CD14-positive monocyte (primary cell): Measurements from ENCODE around the gene RBMS1. TPM values are rescaled to one million over a fixed set of nuclear protein-coding genes. Genes with fewer than 3 reads are reported as not detected.

Experiments used
- DNase-seq, 3 donors: peaks; one replicate each; pipeline ENCODE4 v3.0.0-alpha.2; 2011 to 2022
- H2AFZ ChIP-seq: 2 replicates; pipeline ENCODE4 v1.6.0; 2012; ENCODE audit warnings: mild to moderate bottlenecking, low read depth, low read length, inconsistent platforms; ENCODE audit not compliant: insufficient read depth, poor library complexity, severe bottlenecking
- H3K27ac ChIP-seq, 2 donors: 1 replicate in 1 of 2; 2 replicates in 1 of 2; pipeline ENCODE4 v1.5.1; 2012 to 2013; ENCODE audit warnings: low read length in 2 of 2, control low read depth in 1 of 2, inconsistent platforms in 1 of 2, low read depth in 1 of 2, mild to moderate bottlenecking in 1 of 2
- H3K27me3 ChIP-seq, 2 donors: one replicate each; pipeline versions ENCODE4 v1.6.0 to v1.6.1; 2011 to 2013; ENCODE audit warnings: low read length in 2 of 2; ENCODE audit not compliant: control insufficient read depth in 2 of 2, insufficient read depth in 2 of 2
- H3K36me3 ChIP-seq, 2 donors: replicated peaks in 1 of 2; 1 replicate in 1 of 2; 2 replicates in 1 of 2; pipeline versions ENCODE4 v1.5.1 to v1.6.1; 2012 to 2013; ENCODE audit warnings: low read length in 2 of 2, control low read depth in 1 of 2, inconsistent platforms in 1 of 2, mild to moderate bottlenecking in 1 of 2; ENCODE audit not compliant: insufficient read depth in 2 of 2, control insufficient read depth in 1 of 2
- H3K4me1 ChIP-seq, 2 donors: 1 replicate in 1 of 2; 2 replicates in 1 of 2; pipeline versions ENCODE4 v1.5.1 to v1.6.1; 2012 to 2013; ENCODE audit warnings: low read length in 2 of 2, control low read depth in 1 of 2, inconsistent platforms in 1 of 2, mild to moderate bottlenecking in 1 of 2, moderate library complexity in 1 of 2; ENCODE audit not compliant: insufficient read depth in 2 of 2, control insufficient read depth in 1 of 2
- H3K4me2 ChIP-seq: replicated peaks from 2 replicates; pipeline ENCODE3; 2012; ENCODE audit warnings: low read length, moderate library complexity, mild to moderate bottlenecking; ENCODE audit not compliant: poor library complexity, severe bottlenecking; ENCODE audit errors: extremely low read depth
- H3K4me3 ChIP-seq, 3 experiments: fragments of 200-600 bp in 1 of 3; sonication (generic) in 1 of 3; replicated peaks in 1 of 3; 1 replicate in 2 of 3; 2 replicates in 1 of 3; pipeline ENCODE4 v1.5.1; 2011 to 2013; ENCODE audit warnings: low read length in 3 of 3, mild to moderate bottlenecking in 3 of 3, control low read depth in 2 of 3, low read depth in 2 of 3, inconsistent platforms in 1 of 3, moderate library complexity in 1 of 3
- H3K79me2 ChIP-seq: 2 replicates; pipeline ENCODE4 v1.6.0; 2012; ENCODE audit warnings: mild to moderate bottlenecking, control low read depth, inconsistent platforms, low read length, moderate library complexity; ENCODE audit not compliant: insufficient read depth
- H3K9ac ChIP-seq: 2 replicates; pipeline ENCODE4 v1.6.0; 2017; ENCODE audit warnings: low read length, mild to moderate bottlenecking; ENCODE audit not compliant: insufficient read depth, poor library complexity, severe bottlenecking
- H3K9me3 ChIP-seq, 2 donors: replicated peaks in 1 of 2; 1 replicate in 1 of 2; 2 replicates in 1 of 2; pipeline versions ENCODE4 v1.5.1 to v1.6.1; 2012 to 2013; ENCODE audit warnings: low read length in 2 of 2, control low read depth in 1 of 2; ENCODE audit not compliant: control insufficient read depth in 1 of 2, insufficient read depth in 1 of 2
- H4K20me1 ChIP-seq: 2 replicates; pipeline ENCODE4 v1.6.0; 2012; ENCODE audit warnings: mild to moderate bottlenecking, low read length, control low read depth, moderate library complexity; ENCODE audit not compliant: insufficient read depth
- H3K27ac Mint-ChIP-seq, 7 donors: one replicate each; pipeline ENCODE4 v1.8.0; 2020; ENCODE audit warnings: mild to moderate bottlenecking in 7 of 7, mixed read lengths in 7 of 7, moderate library complexity in 6 of 7, inconsistent platforms in 2 of 7
- H3K27me3 Mint-ChIP-seq, 3 donors: one replicate each; pipeline ENCODE4 v1.8.0; 2021 to 2022; ENCODE audit warnings: low read depth in 3 of 3, mild to moderate bottlenecking in 3 of 3, mixed read lengths in 3 of 3, moderate library complexity in 3 of 3, inconsistent platforms in 1 of 3
- H3K36me3 Mint-ChIP-seq, 2 donors: one replicate each; pipeline ENCODE4 v1.8.0; 2020; ENCODE audit warnings: mixed read lengths in 2 of 2, inconsistent platforms in 1 of 2, mild to moderate bottlenecking in 1 of 2
- H3K4me1 Mint-ChIP-seq: one replicate; pipeline ENCODE4 v1.8.0; 2020; ENCODE audit warnings: mild to moderate bottlenecking, mixed read lengths
- H3K4me3 Mint-ChIP-seq, 2 donors: one replicate each; pipeline ENCODE4 v1.8.0; 2020; ENCODE audit warnings: mild to moderate bottlenecking in 2 of 2, mixed read lengths in 2 of 2, moderate library complexity in 1 of 2
- H3K9me3 Mint-ChIP-seq, 7 donors: one replicate each; pipeline ENCODE4 v1.8.0; 2020 to 2022; ENCODE audit warnings: mixed read lengths in 7 of 7, mild to moderate bottlenecking in 6 of 7, moderate library complexity in 6 of 7, inconsistent platforms in 2 of 7
- WGBS: methylation state at CpG from one replicate; pipeline ENCODE4 v1.1.5; 2013; ENCODE audit warnings: missing lambda C conversion rate; ENCODE audit not compliant: insufficient coverage; 5-methylcytosine and 5-hydroxymethylcytosine counted together
- intact Hi-C, 2 donors: fragments of 100-400 bp; cut with micrococcal nuclease; formaldehyde crosslinking; loops; one replicate each; pipeline versions ENCODE4 v1.15.0 to v1.15.1; 2023
- polyA plus RNA-seq, 3 donors: library from polyadenylated mRNA; depleted of rRNA in 1 of 3; unstranded in 2 of 3; stranded (reverse) in 1 of 3; fragments of 300-500 nt in 2 of 3; fragments of >200 nt in 1 of 3; fragmentation: Illumina TruSeq in 2 of 3; gene quantifications; 1 replicate in 2 of 3; 2 replicates in 1 of 3; pipeline ENCODE4 v1.2.3, GENCODE V29; 2012 to 2021
- TF ChIP-seq, protein P1 (sequence below): fragments of 200-600 bp; IDR thresholded peaks from one replicate; pipeline ENCODE4 v1.8.0; 2022; ENCODE audit warnings: antibody characterized with exemption, mild to moderate bottlenecking

The RBMS1 gene
- polyA plus RNA-seq, 3 donors, result 88.2 to 91.2 (median 89.4) TPM

DNA sequence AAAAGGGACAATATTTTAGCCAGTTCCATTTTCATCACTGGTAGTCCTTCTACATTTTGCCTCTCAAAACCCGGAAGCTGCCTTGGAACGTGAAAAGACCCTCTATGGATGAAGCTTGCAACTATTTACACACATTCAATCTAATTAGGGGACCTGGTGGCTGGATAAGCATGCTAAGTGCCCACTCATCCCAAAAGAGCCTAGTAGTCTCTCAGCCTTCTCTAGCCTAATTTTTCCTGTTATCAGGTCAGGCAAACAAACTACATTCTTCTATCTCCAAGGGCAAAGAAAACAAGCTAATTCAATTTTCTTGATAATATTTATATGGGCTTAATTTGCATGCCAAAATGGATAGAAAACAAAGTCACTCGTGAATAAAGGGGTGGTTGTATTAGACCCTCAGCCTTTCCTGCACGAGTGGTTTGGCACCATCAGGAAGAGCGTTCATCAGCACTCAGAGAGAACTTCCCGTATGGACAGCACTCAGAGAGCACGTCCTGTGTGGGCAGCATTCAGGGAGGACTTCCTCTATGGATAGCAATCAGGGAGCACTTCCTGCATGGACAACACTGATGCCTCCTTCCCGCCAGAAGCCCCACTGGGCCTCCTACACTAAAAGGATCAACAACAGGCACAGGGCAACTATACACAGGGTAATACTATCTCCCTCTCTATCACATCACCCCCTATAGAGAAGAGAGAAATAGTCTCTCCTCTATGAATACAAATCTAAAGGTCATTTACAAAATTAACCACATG, 122.2 kb downstream of the RBMS1 start:
- Histone ChIP-seq H4K20me1 (peaks cover 89% of the 10 kb centered on the region), H3K79me2 (peaks cover 99% of the 10 kb centered on the region), H3K4me2 (peak overlapping the region; percentile 52), H3K27ac (peak overlapping the region; percentile 36 to 79), H3K9ac (no peak overlapping the region), H3K4me1 (peaks cover 70 to 88% of the 10 kb centered on the region in 2 donors), H2AFZ (no peak overlapping the region), H3K36me3 (peaks cover 2 to 6% of the 10 kb centered on the region in 2 donors), H3K27me3 (no peaks in the 10 kb centered on the region), H3K4me3 (peak overlapping the region in 1 of 3 experiments; percentile 44), H3K9me3 (no peaks in the 10 kb centered on the region)
- Mint-ChIP-seq H3K4me3 (peak overlapping the region in 1 of 2 donors; percentile 39), H3K9me3 (peaks cover 0 to 1% (median 0%) of the 10 kb centered on the region in 7 donors), H3K27ac (peak overlapping the region; percentile 55 to 93 (median 90)), H3K36me3 (peaks cover 16 to 19% of the 10 kb centered on the region in 2 donors), H3K4me1 (peaks cover 79% of the 10 kb centered on the region), H3K27me3 (no peaks in the 10 kb centered on the region)
- DNase-seq, result peak in 2 of 3 donors; percentile 70 to 72
- intact Hi-C loops, result loop anchor here in 1 of 2 donors (5.0 kb wide), 1 partner anchor 36 kb away; no protein-coding TSS in a partner anchor
- TF ChIP-seq, protein P1, sequence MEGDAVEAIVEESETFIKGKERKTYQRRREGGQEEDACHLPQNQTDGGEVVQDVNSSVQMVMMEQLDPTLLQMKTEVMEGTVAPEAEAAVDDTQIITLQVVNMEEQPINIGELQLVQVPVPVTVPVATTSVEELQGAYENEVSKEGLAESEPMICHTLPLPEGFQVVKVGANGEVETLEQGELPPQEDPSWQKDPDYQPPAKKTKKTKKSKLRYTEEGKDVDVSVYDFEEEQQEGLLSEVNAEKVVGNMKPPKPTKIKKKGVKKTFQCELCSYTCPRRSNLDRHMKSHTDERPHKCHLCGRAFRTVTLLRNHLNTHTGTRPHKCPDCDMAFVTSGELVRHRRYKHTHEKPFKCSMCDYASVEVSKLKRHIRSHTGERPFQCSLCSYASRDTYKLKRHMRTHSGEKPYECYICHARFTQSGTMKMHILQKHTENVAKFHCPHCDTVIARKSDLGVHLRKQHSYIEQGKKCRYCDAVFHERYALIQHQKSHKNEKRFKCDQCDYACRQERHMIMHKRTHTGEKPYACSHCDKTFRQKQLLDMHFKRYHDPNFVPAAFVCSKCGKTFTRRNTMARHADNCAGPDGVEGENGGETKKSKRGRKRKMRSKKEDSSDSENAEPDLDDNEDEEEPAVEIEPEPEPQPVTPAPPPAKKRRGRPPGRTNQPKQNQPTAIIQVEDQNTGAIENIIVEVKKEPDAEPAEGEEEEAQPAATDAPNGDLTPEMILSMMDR, result no peak
- WGBS, result 0% methylated on average over 4 of the region's 8 CpGs

DNA sequence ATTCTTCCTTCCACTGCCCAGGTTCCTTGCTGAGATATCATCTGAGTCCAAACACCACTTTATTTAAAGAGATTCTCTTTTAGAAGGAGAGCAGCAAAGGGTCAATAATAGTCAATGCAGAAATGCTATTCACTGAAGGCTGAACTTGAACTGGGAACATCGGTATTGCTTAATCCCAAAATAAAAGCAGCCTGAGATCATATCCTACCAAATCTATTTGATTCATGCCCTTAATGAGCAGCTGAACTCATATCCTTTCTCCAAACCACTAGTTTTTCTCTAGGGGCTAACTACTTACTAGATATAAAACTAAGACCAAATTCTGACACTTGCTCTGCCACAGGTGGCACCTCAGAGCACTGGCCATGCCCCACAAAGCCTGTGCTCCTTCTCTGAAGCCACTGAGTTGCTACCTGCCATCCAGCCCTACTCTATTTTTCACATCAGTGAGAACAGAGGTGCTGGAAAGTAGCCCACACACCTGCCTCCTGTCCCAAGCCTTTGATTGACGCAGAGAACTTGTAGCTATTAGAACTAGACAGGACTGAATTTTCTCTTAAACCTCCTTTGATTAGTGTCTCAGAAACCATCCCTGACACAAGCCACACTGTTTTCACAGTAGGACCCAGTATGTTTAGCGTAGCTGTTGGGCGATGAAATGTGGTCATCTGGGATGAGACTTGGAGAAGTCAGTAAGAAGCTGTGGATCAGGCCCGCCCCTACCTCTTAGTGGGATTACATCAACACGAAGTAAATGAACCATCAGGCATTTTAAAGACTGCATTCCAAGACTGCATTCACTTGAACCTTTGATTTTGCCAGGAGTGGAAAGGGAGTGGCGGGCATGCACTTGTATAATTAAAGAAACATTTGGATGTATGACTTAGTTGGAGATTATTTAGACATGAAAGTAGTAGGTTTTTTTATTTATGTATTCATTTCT, 124.3 kb downstream of the RBMS1 start:
- Histone ChIP-seq H3K9ac (no peak overlapping the region), H2AFZ (no peak overlapping the region), H3K36me3 (peaks cover 5 to 28% of the 10 kb centered on the region in 2 donors), H3K4me3 (no peak overlapping the region), H3K79me2 (peaks cover 100% of the 10 kb centered on the region), H3K4me1 (peaks cover 50 to 80% of the 10 kb centered on the region in 2 donors), H3K4me2 (no peak overlapping the region), H4K20me1 (peaks cover 94% of the 10 kb centered on the region), H3K9me3 (no peaks in the 10 kb centered on the region), H3K27me3 (no peaks in the 10 kb centered on the region), H3K27ac (no peak overlapping the region)
- H3K9me3 Mint-ChIP-seq, result peaks cover 0 to 1% (median 0%) of the 10 kb centered on the region in 7 donors
- DNase-seq, result no peak
- H3K27me3 Mint-ChIP-seq, result no peaks in the 10 kb centered on the region
- H3K4me1 Mint-ChIP-seq, result peaks cover 75% of the 10 kb centered on the region
- 96% methylated on average over 3 of the region's 7 CpGs for WGBS
- intact Hi-C loops, result no loop called here
- H3K27ac Mint-ChIP-seq, result peak overlapping the region in 6 of 7 donors; percentile 28 to 92 (median 70)
- peaks cover 32 to 38% of the 10 kb centered on the region in 2 donors for H3K36me3 Mint-ChIP-seq
- TF ChIP-seq, protein P1, result no peak
- no peak overlapping the region for H3K4me3 Mint-ChIP-seq
